GM23248 (cell line): Measurements from ENCODE around the gene LOXL3.

ENCODE experiments used
- EZH2 ChIP-seq: fragments of 200-600 bp; sonication (generic); IDR thresholded peaks from 2 replicates; pipeline ENCODE4 v1.6.1; 2018; ENCODE audit warnings: antibody characterized with exemption, mild to moderate bottlenecking; ENCODE audit not compliant: insufficient read depth, poor library complexity, severe bottlenecking
- EZH2phosphoT487 ChIP-seq: fragments of 200-600 bp; sonication (generic); IDR thresholded peaks from 2 replicates; pipeline ENCODE4 v1.6.1; 2018; ENCODE audit warnings: antibody characterized with exemption, moderate library complexity, mild to moderate bottlenecking, low read depth; ENCODE audit not compliant: insufficient read depth

DNA sequence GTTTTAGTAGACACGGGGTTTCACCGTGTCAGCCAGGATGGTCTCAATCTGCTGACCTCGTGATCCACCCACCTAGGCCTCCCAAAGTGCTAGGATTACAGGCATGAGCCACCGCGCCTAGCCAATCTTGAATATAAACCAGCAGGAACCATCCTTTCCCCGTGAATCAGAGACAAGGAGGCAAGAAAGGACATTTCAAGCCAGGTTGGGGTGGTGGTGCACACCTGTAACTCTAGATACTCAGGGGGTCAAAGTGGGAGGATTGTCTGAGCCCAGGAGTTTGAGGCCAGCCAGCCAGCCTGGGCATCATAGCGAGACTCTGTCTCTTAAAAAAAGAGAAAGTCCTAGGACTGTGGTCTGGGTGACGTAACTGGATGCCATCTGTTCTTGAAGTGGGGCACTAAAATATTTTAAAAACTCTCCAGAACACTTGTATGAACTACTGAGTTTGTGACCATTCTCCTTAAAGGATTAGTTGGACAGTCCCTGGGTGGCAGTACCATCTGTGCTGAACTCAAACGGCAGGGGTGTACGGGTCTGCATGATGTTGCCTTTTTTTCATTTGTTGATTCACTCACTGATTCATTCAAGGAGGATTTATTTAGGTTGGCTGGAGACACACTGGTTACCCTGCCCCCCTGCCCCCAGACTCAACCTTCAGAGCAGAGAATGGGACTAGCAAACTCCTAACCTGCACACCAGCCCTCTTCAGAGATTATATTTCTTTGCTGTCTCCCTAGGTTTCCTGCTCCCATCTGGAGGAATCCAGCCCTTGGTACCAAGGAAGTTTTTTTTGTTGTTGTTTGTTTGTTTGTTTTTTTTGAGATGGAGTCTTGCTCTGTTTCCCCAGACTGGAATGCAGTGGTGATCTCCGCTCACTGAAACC lies 42.4 kb downstream of the LOXL3 start:
- no peak for TF ChIP-seq EZH2phosphoT487
- TF ChIP-seq EZH2 = no peak
